Measurements from ENCODE around the gene GPR84.

The GPR84 gene

DNA sequence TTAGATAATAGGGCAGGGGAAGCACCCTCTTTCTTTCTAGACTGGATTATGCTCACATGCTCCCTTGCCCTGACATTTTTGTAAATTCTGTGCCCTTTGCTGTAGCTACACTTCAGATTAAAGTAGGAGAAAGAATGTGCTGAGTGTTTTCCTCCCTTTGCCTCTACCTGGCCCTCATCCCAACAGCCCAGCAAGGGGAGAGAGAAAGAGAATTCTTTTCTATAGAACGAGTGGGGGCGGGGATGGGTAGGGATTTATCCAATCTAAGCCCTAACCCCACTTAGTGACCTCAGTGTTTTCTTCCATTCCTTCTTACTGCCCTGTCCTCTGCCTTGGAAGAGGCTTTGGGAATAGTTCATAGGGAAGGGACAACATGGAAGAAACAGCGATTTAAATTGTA is 13.5 kb downstream of the GPR84 start:
- Histone ChIP-seq H3K4me2 (ENCODE audit: insufficient read depth, low read length) (no peak overlapping the region), H3K4me1 (ENCODE audit: insufficient read depth, low read length) (no peaks in the 10 kb centered on the region), H2AFZ (ENCODE audit: low read depth, low read length) (no peak overlapping the region)

GRCh38 chr12:54349679-54350078 is 14.6 kb downstream of the GPR84 start:
- DNase-seq: no peak

More for the DNA sequence above, 13.5 kb downstream of the GPR84 start:
- Histone ChIP-seq H4K20me1 (ENCODE audit: insufficient read depth, low read length) (no peaks in the 10 kb centered on the region), H3K79me2 (ENCODE audit: insufficient read depth, low read length) (no peaks in the 10 kb centered on the region), H3K9me3 (ENCODE audit: insufficient read depth, low read length, severe bottlenecking) (no peaks in the 10 kb centered on the region), H3K27ac (ENCODE audit: low read length) (no peak overlapping the region), H3K4me3 (ENCODE audit: low read depth in 1 of 2, low read length in 2 of 2) (no peak overlapping the region), H3K27me3 (ENCODE audit: insufficient read depth, low read length, poor library complexity) (no peaks in the 10 kb centered on the region), H3K9ac (ENCODE audit: low read depth, low read length) (no peak overlapping the region), H3K36me3 (ENCODE audit: insufficient read depth, low read length) (peaks cover 56% of the 10 kb centered on the region)
- TF ChIP-seq EZH2 (IDR thresholded peaks at IDR 0.05; ENCODE audit: borderline replicate concordance, low read depth, low read length, severe bottlenecking): no peak
- TF ChIP-seq, protein P1, sequence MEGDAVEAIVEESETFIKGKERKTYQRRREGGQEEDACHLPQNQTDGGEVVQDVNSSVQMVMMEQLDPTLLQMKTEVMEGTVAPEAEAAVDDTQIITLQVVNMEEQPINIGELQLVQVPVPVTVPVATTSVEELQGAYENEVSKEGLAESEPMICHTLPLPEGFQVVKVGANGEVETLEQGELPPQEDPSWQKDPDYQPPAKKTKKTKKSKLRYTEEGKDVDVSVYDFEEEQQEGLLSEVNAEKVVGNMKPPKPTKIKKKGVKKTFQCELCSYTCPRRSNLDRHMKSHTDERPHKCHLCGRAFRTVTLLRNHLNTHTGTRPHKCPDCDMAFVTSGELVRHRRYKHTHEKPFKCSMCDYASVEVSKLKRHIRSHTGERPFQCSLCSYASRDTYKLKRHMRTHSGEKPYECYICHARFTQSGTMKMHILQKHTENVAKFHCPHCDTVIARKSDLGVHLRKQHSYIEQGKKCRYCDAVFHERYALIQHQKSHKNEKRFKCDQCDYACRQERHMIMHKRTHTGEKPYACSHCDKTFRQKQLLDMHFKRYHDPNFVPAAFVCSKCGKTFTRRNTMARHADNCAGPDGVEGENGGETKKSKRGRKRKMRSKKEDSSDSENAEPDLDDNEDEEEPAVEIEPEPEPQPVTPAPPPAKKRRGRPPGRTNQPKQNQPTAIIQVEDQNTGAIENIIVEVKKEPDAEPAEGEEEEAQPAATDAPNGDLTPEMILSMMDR (IDR thresholded peaks at IDR 0.05; ENCODE audit: borderline replicate concordance, extremely low read depth, low read length, poor library complexity, severe bottlenecking): no peak
- ATAC-seq (ENCODE audit: insufficient read depth, low read depth) (no peak), DNase-seq (no peak)

DNA sequence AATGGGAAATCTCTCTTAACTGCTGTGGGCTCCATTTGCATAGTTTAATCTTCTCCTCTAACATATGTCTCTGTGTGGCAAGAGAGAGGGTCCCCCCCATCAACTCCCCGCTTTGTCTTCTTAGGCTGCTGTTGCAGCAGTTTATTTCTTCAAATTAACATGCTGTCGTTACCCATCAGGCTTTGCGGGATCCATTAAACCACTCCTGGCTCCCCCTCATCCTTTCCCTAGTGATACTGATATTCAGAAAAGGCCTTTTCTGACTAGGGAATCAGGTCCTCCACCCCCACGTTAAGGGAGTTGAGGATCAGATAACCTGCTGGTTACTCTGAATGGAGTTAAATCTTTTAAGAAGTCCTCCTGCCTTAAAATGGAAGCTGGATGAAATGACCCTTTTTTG is 15.2 kb downstream of the GPR84 start:
- Histone ChIP-seq H3K4me3 (ENCODE audit: low read depth in 1 of 2, low read length in 2 of 2) (no peak overlapping the region), H3K27ac (ENCODE audit: low read length) (no peak overlapping the region), H3K4me1 (ENCODE audit: insufficient read depth, low read length) (no peaks in the 10 kb centered on the region), H3K27me3 (ENCODE audit: insufficient read depth, low read length, poor library complexity) (no peaks in the 10 kb centered on the region), H3K4me2 (ENCODE audit: insufficient read depth, low read length) (no peak overlapping the region), H3K9me3 (ENCODE audit: insufficient read depth, low read length, severe bottlenecking) (no peaks in the 10 kb centered on the region), H3K79me2 (ENCODE audit: insufficient read depth, low read length) (no peaks in the 10 kb centered on the region), H2AFZ (ENCODE audit: low read depth, low read length) (no peak overlapping the region), H3K9ac (ENCODE audit: low read depth, low read length) (no peak overlapping the region), H3K36me3 (ENCODE audit: insufficient read depth, low read length) (peaks cover 67% of the 10 kb centered on the region), H4K20me1 (ENCODE audit: insufficient read depth, low read length) (no peaks in the 10 kb centered on the region)
- DNase-seq: no peak
- TF ChIP-seq, protein P1 (IDR thresholded peaks at IDR 0.05; ENCODE audit: borderline replicate concordance, extremely low read depth, low read length, poor library complexity, severe bottlenecking): no peak
- TF ChIP-seq EZH2 (IDR thresholded peaks at IDR 0.05; ENCODE audit: borderline replicate concordance, low read depth, low read length, severe bottlenecking): no peak
- no peak for ATAC-seq (ENCODE audit: insufficient read depth, low read depth)

More at GRCh38 chr12:54349679-54350078, 14.6 kb downstream of the GPR84 start:
- H3K4me1 ChIP-seq (ENCODE audit: insufficient read depth, low read length): no peaks in the 10 kb centered on the region
- H3K4me3 ChIP-seq (ENCODE audit: low read depth in 1 of 2, low read length in 2 of 2): no peak overlapping the region
- ATAC-seq (ENCODE audit: insufficient read depth, low read depth): no peak
- no peaks in the 10 kb centered on the region for H3K9me3 ChIP-seq (ENCODE audit: insufficient read depth, low read length, severe bottlenecking)
- H3K27ac ChIP-seq (ENCODE audit: low read length): no peak overlapping the region
- H2AFZ ChIP-seq (ENCODE audit: low read depth, low read length): no peak overlapping the region
- peaks cover 65% of the 10 kb centered on the region for H3K36me3 ChIP-seq (ENCODE audit: insufficient read depth, low read length)
- TF ChIP-seq, protein P1 (IDR thresholded peaks at IDR 0.05; ENCODE audit: borderline replicate concordance, extremely low read depth, low read length, poor library complexity, severe bottlenecking): no peak
- no peak for TF ChIP-seq EZH2 (IDR thresholded peaks at IDR 0.05; ENCODE audit: borderline replicate concordance, low read depth, low read length, severe bottlenecking)
- no peaks in the 10 kb centered on the region for H3K79me2 ChIP-seq (ENCODE audit: insufficient read depth, low read length)
- no peaks in the 10 kb centered on the region for H3K27me3 ChIP-seq (ENCODE audit: insufficient read depth, low read length, poor library complexity)
- no peak overlapping the region for H3K9ac ChIP-seq (ENCODE audit: low read depth, low read length)
- no peaks in the 10 kb centered on the region for H4K20me1 ChIP-seq (ENCODE audit: insufficient read depth, low read length)
- no peak overlapping the region for H3K4me2 ChIP-seq (ENCODE audit: insufficient read depth, low read length)

All from DND-41 (cell line).